Measurements from ENCODE around the gene NTSR1.
A peak's percentile ranks its signal among the peaks of the same experiment; 100 is the strongest.

The NTSR1 gene

DNA sequence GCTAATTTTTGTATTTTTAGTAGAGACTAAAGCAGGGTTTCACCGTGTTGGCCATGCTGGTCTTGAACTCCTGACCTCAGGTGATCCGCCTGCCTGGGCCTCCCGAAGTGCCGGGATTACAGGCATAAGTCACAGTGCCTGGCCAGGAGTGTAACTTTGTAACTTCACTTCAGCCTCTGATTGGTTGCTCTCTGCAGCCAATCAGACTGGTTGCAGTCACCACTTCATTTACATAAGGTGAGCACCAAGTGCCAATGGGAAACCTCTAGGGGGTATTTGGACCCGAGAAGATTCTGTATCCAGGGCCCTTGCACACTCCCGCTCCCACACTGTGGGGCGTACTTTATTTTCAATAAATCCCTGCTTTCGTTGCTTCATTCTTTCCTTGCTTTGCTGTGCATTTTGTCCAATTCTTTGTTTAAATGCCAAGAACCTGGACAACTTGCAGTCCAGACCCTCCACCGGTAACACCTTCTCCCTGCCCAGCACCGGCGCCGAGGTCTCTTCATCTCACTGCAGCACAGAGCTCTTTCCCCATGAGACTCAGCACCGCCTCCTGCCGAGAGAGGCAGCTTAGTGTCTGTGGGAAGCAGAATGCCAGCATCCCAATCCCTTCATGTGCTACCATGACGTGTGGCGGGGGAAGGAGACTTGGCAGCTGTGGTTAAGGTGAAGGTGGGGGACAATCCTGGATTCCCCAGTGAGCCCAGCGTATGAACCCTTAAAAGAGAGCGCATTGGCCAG is 73.7 kb downstream of the NTSR1 start:
- Histone ChIP-seq H3K4me3 (ENCODE audit: low read depth, low read length) (no peak overlapping the region), H3K27ac (no peak overlapping the region), H3K36me3 (replicated peaks) (no peaks in the 10 kb centered on the region), H3K27me3 (replicated peaks) (no peaks in the 10 kb centered on the region)
- TF ChIP-seq, protein P1, sequence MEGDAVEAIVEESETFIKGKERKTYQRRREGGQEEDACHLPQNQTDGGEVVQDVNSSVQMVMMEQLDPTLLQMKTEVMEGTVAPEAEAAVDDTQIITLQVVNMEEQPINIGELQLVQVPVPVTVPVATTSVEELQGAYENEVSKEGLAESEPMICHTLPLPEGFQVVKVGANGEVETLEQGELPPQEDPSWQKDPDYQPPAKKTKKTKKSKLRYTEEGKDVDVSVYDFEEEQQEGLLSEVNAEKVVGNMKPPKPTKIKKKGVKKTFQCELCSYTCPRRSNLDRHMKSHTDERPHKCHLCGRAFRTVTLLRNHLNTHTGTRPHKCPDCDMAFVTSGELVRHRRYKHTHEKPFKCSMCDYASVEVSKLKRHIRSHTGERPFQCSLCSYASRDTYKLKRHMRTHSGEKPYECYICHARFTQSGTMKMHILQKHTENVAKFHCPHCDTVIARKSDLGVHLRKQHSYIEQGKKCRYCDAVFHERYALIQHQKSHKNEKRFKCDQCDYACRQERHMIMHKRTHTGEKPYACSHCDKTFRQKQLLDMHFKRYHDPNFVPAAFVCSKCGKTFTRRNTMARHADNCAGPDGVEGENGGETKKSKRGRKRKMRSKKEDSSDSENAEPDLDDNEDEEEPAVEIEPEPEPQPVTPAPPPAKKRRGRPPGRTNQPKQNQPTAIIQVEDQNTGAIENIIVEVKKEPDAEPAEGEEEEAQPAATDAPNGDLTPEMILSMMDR (IDR thresholded peaks at IDR 0.05; ENCODE audit: low read depth, low read length, missing control alignments) = peak; percentile 39
- in situ Hi-C loops (cut with HindIII; ENCODE audit: low pct_ligation_motif_present, low sequenced_read_pairs) = no loop called here
- no peak for DNase-seq

DNA sequence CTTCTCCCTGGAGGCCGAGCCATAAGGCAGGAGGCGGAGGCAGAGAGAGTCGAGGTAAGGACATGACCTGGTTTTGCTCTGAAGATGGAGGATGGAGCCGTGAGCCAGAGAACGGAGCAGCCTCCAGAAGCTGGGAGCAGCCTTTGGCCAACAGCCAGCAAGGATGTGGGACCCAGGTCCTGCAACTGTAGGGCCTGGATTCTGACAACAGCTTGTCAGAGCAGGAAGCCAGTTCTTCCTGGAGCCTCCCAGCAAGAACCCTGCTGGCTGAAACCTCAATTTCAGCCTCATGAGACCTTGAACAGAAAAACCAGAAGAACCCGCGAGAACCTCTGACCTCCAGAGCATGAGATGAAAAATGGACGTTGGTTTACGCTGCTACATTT is 74.2 kb downstream of the NTSR1 start:
- H3K27me3 ChIP-seq (replicated peaks) = no peaks in the 10 kb centered on the region
- in situ Hi-C loops (cut with HindIII; ENCODE audit: low pct_ligation_motif_present, low sequenced_read_pairs) = no loop called here
- no peak overlapping the region for H3K27ac ChIP-seq
- TF ChIP-seq, protein P1 (IDR thresholded peaks at IDR 0.05; ENCODE audit: low read depth, low read length, missing control alignments) = no peak
- DNase-seq = no peak
- H3K36me3 ChIP-seq (replicated peaks) = no peaks in the 10 kb centered on the region
- H3K4me3 ChIP-seq (ENCODE audit: low read depth, low read length) = no peak overlapping the region

DNA sequence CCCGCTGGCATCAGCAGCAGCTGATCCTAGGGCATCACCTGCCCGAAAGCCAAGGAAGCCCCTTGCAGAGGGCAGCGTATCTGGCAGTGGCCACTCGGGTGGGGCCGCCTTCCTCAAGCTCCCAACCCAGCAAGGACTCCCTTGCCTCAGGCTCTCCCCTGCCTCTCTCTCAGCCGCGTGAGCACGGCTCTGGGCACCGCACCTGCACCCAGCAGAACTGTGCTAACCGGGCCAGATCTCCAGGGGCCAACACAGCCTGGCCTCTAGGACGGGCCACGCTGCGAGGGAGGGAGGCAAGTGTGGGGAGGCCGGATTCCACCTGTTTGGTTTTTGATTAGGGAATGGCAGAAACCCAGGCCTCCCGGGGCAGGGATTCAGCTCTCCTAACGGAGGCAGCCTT is 75.9 kb downstream of the NTSR1 start:
- no peaks in the 10 kb centered on the region for H3K36me3 ChIP-seq (replicated peaks)
- DNase-seq = no peak
- H3K4me3 ChIP-seq (ENCODE audit: low read depth, low read length) = no peak overlapping the region
- TF ChIP-seq, protein P1 (IDR thresholded peaks at IDR 0.05; ENCODE audit: low read depth, low read length, missing control alignments) = no peak
- no peak overlapping the region for H3K27ac ChIP-seq
- in situ Hi-C loops (cut with HindIII; ENCODE audit: low pct_ligation_motif_present, low sequenced_read_pairs) = no loop called here
- no peaks in the 10 kb centered on the region for H3K27me3 ChIP-seq (replicated peaks)

DNA sequence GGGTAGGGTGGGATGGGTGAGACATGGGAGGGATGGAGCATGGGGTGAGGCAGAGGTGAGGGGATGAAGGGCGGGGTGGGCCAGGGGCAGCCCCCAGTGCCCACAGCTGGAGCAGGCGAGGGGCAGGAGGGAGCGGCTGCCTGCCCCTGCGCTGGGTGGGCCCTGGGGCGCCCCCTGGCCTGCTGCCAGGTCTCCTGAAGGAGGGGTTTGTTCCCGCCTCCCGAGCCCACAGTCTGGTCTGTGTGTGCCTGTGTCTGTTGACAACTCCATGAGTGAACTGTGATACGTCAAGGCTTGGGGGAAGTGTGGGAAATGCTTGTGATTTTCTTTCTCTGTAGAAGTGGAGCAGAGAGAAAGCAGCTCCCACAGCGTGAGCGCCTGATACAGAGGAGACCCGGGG is 76.8 kb downstream of the NTSR1 start:
- no peaks in the 10 kb centered on the region for H3K36me3 ChIP-seq (replicated peaks)
- H3K4me3 ChIP-seq (ENCODE audit: low read depth, low read length) = no peak overlapping the region
- no peak for DNase-seq
- in situ Hi-C loops (cut with HindIII; ENCODE audit: low pct_ligation_motif_present, low sequenced_read_pairs) = no loop called here
- no peak overlapping the region for H3K27ac ChIP-seq
- no peaks in the 10 kb centered on the region for H3K27me3 ChIP-seq (replicated peaks)
- TF ChIP-seq, protein P1 (IDR thresholded peaks at IDR 0.05; ENCODE audit: low read depth, low read length, missing control alignments) = no peak

DNA sequence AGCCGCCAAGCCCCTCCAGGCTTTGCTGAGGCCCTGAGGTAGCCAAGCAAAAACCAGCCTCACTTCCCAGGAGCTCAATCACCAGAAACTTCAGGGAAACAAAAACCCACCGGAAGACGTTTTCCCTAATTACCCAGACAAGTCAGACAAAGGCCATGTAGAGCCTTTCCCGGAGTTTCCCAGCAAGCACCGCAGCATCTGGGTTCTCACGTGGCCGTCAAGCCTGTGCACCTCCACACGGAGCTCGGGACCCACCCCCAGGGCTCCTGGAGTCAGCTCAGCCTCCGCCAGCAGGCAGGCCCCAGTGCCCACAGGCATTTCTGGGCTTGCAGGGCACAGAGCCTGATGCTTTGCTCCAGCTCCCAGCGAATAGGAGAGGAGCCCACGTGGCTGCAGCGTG is 77.5 kb downstream of the NTSR1 start:
- Histone ChIP-seq H3K4me3 (ENCODE audit: low read depth, low read length) (no peak overlapping the region), H3K36me3 (replicated peaks) (no peaks in the 10 kb centered on the region), H3K27me3 (replicated peaks) (no peaks in the 10 kb centered on the region), H3K27ac (no peak overlapping the region)
- TF ChIP-seq, protein P1 (IDR thresholded peaks at IDR 0.05; ENCODE audit: low read depth, low read length, missing control alignments) = no peak
- no peak for DNase-seq
- in situ Hi-C loops (cut with HindIII; ENCODE audit: low pct_ligation_motif_present, low sequenced_read_pairs) = no loop called here

DNA sequence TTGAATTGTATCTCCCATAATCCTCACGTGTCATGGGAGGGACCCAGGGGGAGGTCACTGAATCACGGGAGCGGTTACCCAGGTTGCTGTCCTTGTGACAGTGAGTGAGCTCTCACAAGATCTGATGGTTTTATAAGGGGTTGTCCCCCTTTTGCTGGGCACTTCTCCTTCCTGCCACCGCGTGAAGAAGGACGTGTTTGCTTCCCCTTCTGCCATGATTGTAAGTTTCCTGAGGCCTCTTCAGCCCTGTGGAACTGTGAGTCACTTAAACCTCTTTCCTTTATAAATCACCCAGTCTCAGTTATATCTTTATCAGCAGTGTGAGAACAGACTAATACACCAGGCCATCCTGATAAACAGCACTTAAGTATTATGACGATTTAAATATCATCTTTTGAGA is 78.7 kb downstream of the NTSR1 start:
- DNase-seq = no peak
- Histone ChIP-seq H3K36me3 (replicated peaks) (no peaks in the 10 kb centered on the region), H3K4me3 (ENCODE audit: low read depth, low read length) (no peak overlapping the region), H3K27ac (no peak overlapping the region), H3K27me3 (replicated peaks) (no peaks in the 10 kb centered on the region)
- in situ Hi-C loops (cut with HindIII; ENCODE audit: low pct_ligation_motif_present, low sequenced_read_pairs) = no loop called here
- TF ChIP-seq, protein P1 (IDR thresholded peaks at IDR 0.05; ENCODE audit: low read depth, low read length, missing control alignments) = no peak
